HG02610 (cell line): ENCODE measurements around the gene MMP26.

Experiments
- ATAC-seq: cut with Tn5 transposase; IDR thresholded peaks from one replicate; pipeline ENCODE4 v1.9.1; 2021; ENCODE audit warnings: mild to moderate bottlenecking, moderate library complexity; ENCODE audit not compliant: unreplicated experiment

The MMP26 gene

GRCh38 chr11:4704054-4704789, at the start of gene MMP26:
TSS of gene MMP26 (plus strand) at chr11:4704784.
- ATAC-seq, result peak; percentile 57

- ATAC-seq, result no peak
Measured at GRCh38 chr11:4658629-4659445, 45.7 kb upstream of the MMP26 start.

GRCh38 chr11:4662876-4663275, 41.7 kb upstream of the MMP26 start:
- ATAC-seq, result no peak

DNA sequence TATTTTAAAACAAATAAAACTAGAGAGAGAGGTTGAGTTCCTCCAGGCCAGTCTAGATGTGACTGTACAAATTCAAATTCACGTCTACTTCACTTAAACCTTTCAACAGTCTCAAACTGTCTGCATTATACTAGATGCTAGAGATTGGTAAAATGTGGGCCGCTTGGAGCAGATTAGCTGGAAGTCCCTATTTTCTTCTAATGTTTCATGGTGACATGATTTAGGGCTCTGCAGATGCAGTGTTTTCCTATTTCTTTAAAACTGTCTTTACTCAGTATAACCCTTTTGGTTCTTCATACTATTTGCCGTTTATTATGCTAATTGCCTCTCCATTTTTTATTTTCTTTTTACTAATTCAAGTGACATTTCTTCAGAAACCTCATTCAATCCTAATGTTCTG, 40.4 kb upstream of the MMP26 start:
- ATAC-seq, result no peak

GRCh38 chr11:4664786-4665185, 39.8 kb upstream of the MMP26 start:
- ATAC-seq, result no peak

GRCh38 chr11:4665424-4665823, 39.2 kb upstream of the MMP26 start:
- ATAC-seq, result no peak

- no peak for ATAC-seq
Measured at GRCh38 chr11:4671741-4672140, 32.8 kb upstream of the MMP26 start.

DNA sequence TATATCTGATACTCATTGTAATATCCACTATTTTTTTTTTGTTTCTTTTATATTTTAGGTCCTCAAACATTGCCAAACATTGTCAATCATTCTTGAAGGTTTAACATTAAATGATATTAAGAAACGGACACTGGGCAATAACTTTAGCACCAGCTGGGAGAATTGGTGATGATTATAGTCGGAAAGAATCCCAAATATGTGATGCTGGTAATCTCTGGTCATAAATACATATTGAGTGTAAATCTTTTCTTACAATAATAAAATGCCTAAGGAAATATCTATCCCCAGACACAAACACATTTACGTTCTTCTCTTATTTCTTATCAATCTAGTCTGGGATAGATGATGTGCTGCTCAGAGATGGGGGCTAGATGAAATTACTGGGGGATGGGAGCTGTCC, 32.1 kb upstream of the MMP26 start:
- no peak for ATAC-seq

- ATAC-seq, result no peak
Measured at GRCh38 chr11:4673781-4674180, 30.8 kb upstream of the MMP26 start.

DNA sequence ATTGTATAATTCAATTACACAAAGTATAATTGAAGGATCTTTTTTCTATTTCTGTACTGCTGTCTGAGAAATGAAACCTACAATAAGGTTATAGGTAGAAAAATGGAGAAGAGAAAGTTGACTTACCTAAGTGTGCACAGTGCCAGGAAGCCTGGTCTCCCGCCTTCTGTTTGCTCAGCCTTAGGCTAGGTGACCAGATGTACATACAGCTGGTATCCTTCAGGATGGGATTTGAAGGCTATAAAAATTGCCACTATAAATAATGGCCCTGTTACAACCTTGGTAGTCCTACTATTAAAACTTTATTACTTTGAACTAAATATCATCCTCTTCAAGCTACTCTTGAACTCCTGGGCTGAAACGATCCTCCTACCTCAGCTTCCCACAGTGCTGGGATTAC, 26.6 kb upstream of the MMP26 start:
- no peak for ATAC-seq

DNA sequence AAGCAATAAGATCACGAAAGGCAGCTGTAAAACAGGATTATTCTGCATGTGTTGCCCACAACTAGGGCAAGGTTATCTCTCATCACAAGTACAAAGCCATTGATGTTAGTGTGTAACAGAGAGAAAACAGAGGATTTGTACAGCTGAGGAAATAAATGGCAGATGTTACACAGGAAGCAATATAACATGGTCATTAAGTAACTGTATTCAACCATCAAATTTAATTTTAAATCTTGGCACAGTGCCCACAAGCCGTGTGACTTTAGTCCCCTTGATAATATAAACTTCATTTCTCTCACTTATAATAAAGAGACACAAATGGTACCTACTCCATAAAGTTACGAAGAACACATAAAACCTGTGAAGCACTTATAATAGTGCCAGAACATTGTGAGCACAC, 24.2 kb upstream of the MMP26 start:
- no peak for ATAC-seq

GRCh38 chr11:4682623-4683419, 21.8 kb upstream of the MMP26 start:
- ATAC-seq, result no peak

GRCh38 chr11:4684631-4685285, 19.8 kb upstream of the MMP26 start:
- ATAC-seq, result no peak

GRCh38 chr11:4695442-4695841, 9.1 kb upstream of the MMP26 start:
- ATAC-seq, result no peak

DNA sequence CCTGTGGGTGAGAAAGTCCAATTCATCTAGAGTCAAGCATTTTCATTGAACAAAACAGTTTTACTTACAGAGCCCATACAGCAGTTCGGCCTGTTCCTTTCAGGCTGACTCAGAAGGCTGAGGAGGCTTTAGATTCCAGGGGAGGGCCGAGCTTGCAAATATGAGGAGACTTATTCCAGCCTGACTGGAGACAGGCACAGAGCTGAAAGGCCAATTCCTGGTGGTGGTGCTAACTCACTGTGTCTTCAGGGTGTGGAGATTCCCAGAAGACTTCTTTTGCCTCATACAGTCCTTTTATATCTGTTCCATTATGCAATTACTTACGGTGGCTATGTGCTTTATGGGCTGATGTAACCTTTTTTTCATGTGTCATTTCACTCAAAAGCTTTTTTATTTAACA, 7.0 kb upstream of the MMP26 start, which contains the start of gene OR51E2:
Gene OR51E2 (minus strand): TSS at position 269 of the 400 bp plus-strand sequence. CDS start 15,142 bp downstream, outside the sequence.
- ATAC-seq, result no peak

GRCh38 chr11:4699697-4700435, 4.7 kb upstream of the MMP26 start:
- peak; percentile 90 for ATAC-seq

GRCh38 chr11:4700436-4700820, 4.2 kb upstream of the MMP26 start:
- ATAC-seq, result no peak

GRCh38 chr11:4704790-4705334, 278 bp downstream of the MMP26 start:
- no peak for ATAC-seq

DNA sequence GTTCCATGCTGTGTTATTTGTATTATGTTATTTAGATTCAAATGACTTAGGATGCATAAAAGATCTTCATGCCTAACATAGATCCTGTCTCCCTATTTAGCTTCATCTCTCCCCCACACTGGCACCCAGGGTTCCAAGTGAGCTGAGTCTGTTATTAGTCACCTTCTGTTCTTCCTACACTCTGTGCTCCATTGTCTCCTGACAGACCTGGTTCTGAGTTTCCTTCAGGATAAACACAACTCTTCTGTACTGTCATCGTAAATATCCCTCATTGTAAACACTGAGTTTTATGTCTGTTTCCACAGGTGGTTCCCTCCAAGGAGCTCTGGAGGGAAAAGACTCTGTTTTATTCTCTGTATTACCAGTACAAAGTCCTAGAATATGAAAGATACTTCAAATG, 8.7 kb downstream of the MMP26 start:
- ATAC-seq, result no peak

GRCh38 chr11:4714300-4714699, 9.7 kb downstream of the MMP26 start:
- ATAC-seq, result no peak
